Stimulated activated CD4-positive, alpha-beta T cell treated with anti-CD3 and anti-CD28 coated beads, Interleukin-15, amount 100 ng/mL, for 1 hour (primary cell): ENCODE measurements around the gene ZSWIM3.

ENCODE experiments used
- DNase-seq, 2 donors: peaks; one replicate each; pipeline ENCODE4 v3.0.0-alpha.2; 2020; ENCODE audit warnings: low read depth in 1 of 2, low spot score in 1 of 2

The ZSWIM3 gene

GRCh38 chr20:45909336-45909808, 52.0 kb downstream of the ZSWIM3 start:
- no peak for DNase-seq

GRCh38 chr20:45909817-45910669, 52.6 kb downstream of the ZSWIM3 start:
- DNase-seq, result no peak

DNA sequence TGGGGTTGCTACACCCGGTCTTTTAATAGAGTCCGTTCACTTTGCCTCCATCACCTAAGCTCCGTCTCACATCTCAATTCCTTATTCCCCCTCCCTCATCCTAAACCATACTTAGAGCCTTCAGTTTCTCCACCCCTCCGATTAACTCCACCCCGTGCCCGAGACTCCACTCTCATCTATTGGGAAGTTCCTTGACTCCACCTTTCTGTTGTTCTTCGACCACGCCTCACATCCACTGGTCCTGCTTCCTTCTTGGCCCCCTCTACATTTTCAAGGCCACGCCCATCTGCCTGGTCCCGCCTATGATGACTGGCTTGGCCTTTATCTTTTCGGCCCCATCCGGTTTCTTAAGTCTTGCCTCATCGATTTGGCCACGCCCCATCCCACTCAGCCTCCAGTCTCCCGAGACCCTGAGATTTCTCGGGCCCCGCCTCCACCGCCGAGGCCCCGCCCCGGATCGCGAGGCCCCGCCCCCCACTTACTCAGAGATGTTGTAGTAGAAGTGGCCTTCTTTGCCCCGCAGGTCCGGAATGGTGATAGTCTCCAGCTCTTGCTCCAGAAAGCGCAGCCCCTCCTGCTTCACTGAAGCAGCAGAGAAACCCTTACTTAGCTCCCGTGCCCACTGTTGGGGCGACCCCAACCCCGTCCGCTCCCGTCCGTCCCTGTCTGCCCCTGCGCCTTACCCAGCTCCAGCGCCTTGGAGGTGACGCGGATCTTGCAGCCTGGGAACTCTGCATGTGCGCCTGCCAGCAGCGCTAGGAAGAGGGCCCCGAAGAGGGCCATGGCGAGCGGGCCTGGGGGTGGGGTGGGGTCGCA, 53.5 kb downstream of the ZSWIM3 start:
- peak; percentile 73 to 90 for DNase-seq

GRCh38 chr20:45911486-45912343, 54.3 kb downstream of the ZSWIM3 start, which contains the start of gene PLTP:
TSS of gene PLTP (minus strand) at chr20:45912155. CDS start at chr20:45911452, 703 bp downstream.
- no peak for DNase-seq

DNA sequence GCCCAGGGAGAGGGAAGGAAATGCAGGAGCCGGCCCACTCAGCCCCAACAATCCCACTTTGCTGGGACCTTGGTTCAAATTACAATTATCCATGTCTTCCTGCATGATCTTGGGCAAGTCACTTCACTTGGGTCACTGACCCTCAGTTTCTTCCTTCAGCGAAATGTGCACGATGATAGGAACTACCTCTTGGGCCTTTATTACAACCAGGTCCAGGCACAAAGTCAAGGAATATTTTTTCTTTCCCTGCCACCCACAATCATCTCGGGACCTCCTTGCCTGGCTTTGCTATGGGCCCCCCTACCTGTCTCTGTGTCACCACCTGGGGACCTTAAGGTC, 54.9 kb downstream of the ZSWIM3 start:
- no peak for DNase-seq

- no peak for DNase-seq
Observed at GRCh38 chr20:45913116-45913515, 55.7 kb downstream of the ZSWIM3 start.

DNA sequence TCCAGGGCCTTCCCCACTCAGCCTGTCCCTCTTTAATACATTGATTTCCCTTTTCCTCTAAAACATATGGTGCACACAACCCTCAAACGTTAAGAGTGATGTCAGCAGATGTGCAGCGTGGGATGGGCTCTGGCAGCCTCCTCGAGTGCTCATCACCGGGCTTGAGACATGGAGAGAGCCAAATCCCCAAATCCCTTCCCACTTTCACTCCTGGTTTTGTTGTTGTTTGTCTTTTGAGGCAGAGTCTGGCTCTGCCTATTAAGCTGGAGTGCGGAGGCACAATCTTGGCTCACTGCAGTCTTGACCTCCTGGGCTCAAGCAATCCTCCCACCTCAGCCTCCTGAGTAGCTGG, 60.4 kb downstream of the ZSWIM3 start:
- no peak for DNase-seq

DNA sequence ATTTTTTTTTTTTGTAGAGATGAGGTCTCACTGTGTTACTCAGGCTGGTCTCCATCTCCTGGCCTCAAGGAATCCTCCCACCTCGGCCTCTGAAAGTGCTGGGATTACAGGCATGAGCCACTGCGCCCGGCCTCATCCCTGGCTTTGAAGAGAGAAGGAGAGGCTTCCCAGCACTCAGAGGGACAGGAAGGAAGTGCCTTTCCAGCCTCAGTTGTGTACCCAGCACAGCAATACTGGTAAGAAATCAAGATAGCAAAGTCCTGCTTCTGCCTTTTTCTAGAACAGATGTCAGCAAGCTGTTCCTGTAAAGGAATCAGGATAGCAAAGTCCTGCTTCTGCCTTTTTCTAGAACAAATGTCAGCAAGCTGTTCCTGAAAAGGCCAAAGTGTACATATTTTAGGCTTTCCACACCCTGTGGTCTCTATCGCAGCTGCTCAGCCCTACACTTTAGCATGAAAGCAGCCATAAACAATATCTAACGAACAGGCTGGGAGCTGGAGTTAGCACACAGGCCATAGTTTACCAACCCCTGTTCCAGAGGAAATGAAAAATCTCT, 60.8 kb downstream of the ZSWIM3 start:
- DNase-seq, result no peak

DNA sequence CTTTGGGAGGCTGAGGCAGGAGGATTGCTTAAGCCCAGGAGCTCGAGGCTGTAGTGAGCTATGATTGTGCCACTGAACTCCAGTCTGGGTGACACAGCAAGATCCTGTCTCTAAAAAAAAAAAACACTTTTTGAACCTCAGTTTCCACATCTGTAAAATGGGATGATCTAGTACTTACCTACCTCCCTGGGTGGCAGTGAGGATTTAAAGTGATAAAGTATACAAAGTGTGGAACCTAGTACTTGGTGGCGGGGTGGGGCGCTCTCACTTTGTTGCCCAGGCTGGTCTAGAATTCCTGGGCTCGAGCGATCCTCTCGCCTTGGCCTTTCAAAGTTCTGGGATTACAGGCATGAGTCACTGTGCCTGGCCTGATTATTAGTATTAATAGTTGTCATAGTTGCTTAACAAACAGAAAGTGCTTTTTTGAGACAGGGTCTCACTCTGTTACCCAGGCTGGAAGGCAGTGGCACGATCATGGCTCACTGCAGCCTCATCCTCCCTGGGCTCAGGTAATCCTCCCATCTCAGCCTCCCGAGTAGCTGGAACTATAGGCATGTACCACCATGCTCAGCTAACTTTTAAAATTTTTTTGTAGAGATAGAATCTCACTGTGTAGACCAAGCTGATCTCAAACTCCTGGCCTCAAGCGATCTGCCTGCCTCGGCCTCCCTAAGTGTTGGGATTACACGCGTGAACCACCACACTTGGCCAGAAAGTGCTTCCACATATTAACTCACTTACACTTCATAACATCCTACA, 61.5 kb downstream of the ZSWIM3 start:
- no peak for DNase-seq

GRCh38 chr20:45919542-45920399, 62.4 kb downstream of the ZSWIM3 start:
- no peak for DNase-seq

DNA sequence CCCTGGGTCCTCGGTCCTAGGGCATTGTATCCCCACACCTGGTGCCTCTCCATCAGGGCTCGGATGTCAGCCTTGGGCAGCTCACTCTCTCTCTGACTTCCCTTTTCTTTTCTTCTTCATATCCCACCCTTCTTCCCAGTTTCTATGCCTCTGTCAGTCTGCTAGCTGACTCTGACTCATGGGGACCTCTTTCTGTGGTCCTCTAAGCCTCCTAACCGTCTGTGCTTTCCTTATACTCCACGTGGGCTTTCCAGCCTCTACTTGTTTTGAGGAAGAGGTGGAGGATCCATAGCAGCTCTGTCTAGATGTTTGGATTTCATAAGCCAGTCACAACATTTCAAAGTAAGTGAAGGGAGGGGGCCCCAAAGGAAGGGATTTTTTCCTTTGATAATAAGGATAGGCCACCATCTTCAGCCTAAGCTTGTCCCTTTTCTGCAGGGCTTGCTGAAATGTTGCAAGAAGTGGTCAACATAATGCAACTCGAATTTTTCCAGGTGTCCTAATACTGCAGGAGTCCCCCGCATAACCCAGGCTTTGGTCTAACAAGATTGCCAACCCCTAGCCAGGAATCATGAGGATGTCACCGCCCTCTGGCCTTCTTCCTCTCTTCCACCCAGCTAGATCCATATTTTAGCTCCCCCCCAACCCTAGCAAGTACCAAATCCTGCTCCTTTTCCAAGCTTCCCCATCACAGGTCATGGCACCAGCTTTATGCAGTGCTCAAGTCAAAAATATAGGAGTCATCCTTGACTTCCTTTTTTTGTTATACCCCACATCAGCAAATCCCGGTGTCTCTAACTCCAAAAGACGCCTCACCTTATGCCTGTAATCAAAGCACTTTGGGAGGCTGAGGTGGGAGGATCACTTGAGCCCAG, 63.3 kb downstream of the ZSWIM3 start:
- DNase-seq, result no peak

DNA sequence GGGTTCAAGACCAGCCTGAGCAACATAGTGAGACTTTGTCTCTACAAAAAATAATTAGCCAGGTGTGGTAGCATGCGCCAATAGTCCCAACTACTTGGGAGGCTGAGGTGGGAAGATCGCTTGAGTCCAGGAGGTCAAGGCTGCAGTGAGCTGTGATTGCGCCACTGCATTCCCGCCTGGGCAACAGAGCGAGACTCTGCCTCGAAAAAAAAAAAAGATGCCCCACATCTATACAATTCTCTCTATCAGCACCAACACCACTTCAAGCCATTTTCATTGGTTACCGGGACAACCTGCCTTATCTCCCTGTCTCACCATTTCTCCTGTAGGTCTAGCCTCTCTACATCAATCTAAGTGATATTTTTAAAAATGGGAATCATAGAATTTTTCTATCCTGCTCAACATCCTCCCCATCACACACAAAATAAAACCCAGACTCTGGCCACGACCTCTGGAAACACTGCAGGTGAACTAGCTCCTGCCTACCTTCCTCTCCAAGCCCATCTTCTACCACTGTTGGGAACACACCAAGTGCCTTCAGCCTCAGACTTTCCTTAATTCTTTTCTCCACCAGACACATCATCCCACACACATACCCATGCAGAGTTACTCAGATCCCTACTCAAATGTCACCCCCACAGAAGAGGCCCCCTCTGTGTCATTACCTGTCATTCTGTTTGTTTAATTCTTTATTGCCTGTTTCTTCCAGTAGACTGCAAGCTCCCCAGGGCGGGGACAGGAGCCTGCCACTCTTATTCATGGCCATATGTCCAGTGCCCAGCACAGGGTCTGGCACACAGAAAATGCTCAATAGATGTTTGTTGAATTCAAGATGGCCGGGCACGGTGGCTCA, 64.1 kb downstream of the ZSWIM3 start:
- DNase-seq, result no peak

DNA sequence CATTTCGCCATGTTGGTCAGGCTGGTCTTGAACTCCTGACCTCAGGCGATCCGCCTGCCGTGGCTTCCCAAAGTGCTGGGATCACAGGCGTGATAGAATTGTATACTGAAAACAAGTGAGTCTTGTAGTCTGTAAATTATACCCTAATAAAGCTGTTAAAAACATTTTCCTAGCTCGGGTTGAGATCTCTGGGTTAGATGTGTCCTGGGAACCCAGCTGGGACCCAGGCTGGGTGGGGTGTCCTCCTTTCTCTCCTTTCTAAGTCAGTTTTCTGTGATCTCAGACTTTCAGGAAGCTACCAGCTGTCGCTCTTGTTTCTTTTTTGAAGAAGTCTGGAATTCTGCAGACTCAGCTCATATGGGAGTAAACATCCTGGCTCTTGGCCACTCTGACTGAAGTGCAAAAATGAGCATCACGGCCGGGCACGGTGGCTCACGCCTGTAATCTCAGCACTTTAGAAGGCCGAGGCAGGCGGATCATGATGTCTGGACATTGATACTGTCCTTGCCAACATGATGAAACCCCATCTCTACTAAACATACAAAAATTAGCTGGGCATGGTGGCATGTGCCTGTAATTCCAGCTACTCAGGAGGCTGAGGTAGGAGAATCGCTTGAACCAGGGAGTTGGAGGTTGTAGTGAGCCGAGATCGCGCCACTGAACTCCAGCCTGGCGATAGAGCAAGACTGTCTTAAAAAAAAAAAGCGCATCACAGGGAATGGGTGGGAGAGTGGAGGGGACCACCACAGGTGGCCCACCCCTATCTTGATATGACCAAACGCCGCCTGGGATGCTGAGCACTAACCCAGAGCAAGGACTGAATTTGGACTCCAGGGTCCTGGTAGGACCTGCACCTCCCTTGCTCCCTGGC, 67.2 kb downstream of the ZSWIM3 start:
- DNase-seq, result no peak

GRCh38 chr20:45925821-45926506, 68.5 kb downstream of the ZSWIM3 start:
- no peak for DNase-seq

DNA sequence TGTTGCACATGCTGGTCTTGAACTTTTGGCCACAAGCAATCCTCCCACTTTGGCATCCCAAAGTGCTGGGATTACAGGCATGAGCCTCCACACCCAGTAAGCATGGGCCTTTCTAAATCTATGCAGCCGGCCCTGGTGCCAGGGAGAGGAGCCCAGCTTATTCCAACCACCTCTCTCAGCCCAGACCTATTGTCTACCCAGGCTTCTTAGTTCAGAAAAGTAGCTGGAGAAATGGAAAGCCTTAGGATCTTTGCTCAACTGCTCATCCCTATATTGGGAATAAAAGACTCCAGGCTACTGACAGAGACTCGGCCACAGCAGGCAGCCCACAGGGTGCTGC, 69.3 kb downstream of the ZSWIM3 start:
- DNase-seq, result no peak
